G401.6 (cell line): Measurements from ENCODE around the gene PKDREJ.
"Not testable (repeated sequence)": the region's sequence is repeated elsewhere in the genome, so short reads cannot be mapped to it uniquely, and the experiment has no call there.

Source experiments
- FAIRE-seq: peaks from 2 replicates; lab custom pipeline; 2012; peaks lifted over from hg19 to GRCh38; lab: Jason Lieb, UNC

Gene PKDREJ

GRCh38 chr22:46264520-46264919 is 1.4 kb upstream of the PKDREJ start:
- FAIRE-seq, result not testable (repeated sequence)

- FAIRE-seq, result no peak
Measured at GRCh38 chr22:46262449-46263215, 511 bp downstream of the PKDREJ start.

DNA sequence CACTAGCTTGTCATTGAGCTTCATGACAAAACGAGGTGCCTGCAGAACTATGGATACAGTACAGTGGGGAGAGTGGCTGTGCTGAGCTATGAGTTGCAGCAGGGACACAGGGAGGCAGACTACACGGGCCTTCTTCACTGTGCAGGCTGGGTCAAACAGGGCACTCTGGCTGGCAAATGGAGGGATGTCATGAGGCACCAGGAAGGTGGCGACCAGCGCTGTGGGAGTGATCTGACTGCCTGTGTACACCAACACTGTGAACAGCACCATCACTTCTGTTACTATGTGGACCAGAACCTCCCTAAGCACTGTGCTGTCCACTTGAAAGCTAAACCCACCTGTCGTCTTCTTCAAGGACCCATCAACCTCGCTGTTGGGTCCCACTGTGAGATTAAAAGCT is 3.1 kb downstream of the PKDREJ start:
- no peak for FAIRE-seq

DNA sequence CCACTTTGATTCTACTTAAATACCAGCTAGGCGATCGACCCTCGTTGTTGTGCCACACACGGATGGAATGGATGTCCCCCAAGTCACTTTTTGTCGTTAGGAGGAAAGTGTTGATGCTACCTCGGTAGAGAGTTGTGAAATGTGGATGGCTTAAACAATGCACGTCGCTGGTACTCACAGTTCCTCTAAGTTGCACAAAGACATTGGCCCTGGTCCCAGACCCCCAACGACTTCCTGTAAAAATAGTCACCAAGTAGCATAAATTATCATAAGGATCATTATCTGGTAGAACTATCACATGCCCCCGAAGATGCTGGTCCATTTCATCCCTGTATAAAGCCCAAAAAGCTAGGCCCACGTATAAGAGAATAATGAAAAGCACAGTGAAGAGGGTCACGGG is 3.8 kb downstream of the PKDREJ start:
- no peak for FAIRE-seq

DNA sequence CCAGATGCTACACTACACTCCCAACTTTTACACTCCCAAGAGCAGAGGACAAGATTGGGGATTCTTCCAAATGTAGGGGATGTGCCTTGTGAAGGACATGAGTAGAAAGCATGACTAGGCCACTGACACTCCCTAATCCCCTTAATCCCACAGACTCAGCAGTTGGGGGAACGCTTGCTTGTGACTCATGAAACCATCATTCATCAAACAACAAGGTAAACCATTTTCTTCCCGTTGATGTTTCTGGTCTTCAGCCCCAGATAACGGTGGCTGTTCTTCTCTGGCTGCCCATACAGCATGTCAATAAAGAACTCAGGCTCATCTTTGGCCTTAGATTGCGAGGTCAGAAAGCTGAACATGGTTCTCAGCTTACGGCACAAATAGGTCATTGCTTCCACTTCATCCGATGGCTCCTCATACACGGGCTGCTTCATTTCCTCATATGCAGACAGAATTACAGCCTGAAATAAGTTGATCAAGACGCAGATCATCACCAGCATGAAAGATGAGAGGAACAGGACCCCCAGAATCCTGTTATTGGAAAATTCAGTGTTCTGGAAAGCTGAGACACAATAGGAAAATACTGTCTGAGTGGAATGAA is 6.7 kb downstream of the PKDREJ start:
- FAIRE-seq, result no peak

DNA sequence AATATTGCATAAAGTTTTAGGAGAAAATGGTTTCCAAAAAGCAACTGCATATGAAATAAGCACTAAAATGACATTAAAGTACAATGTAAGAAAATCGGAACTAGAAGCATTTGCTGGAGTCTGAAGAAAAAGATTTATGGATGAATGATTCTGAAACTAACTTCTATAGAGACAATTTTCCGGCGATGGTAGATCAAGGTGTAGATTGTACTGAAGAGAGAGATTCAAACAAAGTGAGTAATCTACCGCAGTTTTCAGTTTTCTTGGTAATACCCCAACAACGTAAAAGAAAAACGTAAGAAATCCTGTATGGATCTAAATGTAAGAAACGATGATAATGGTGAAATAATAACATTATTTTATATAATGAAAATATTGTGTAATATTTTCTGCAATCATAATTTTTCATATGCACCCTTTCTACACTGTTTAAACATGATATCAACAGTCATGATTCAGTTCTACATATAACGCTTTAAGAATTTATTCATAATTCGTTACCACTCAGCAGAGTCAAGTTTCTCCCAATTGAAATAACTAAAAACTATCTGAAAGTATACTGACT is 11.2 kb downstream of the PKDREJ start:
- peak; percentile 56 for FAIRE-seq

DNA sequence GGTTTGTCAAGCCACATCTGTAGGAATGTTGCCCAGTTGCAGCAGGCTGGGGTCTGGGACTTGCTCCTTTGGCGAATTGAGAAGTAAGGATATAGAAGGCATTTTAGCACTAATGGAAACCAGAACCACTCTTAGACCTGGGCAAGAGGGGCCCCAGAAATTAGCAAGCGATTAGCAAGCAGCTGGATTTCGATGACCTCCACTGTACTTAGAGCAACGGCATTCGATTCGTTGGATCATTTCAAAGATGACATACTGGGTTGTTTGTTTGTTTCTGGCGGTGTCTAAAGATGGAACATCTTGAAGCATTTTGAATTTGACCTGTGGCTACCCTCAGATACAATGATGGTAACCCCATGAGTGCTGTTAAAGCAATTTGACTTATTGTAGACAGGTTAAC is 11.9 kb downstream of the PKDREJ start:
- no peak for FAIRE-seq

DNA sequence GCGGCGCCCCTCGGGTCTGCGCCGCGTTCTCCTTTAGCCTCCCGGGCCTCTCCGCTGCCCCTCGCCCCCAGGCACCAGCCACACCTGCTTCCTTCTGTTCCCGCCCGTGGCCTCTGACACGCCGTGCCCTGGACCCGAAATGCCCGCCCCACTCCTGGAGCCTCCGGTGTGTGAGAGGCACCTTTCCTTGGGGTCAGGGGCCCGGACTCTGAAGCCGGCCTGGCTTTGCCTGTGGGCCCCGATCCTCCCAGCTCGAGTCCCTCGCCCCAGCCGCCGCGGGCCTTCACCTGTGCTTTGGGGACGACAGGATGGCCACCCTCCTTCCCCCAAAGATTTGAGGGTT is 12.4 kb downstream of the PKDREJ start:
- FAIRE-seq, result no peak

DNA sequence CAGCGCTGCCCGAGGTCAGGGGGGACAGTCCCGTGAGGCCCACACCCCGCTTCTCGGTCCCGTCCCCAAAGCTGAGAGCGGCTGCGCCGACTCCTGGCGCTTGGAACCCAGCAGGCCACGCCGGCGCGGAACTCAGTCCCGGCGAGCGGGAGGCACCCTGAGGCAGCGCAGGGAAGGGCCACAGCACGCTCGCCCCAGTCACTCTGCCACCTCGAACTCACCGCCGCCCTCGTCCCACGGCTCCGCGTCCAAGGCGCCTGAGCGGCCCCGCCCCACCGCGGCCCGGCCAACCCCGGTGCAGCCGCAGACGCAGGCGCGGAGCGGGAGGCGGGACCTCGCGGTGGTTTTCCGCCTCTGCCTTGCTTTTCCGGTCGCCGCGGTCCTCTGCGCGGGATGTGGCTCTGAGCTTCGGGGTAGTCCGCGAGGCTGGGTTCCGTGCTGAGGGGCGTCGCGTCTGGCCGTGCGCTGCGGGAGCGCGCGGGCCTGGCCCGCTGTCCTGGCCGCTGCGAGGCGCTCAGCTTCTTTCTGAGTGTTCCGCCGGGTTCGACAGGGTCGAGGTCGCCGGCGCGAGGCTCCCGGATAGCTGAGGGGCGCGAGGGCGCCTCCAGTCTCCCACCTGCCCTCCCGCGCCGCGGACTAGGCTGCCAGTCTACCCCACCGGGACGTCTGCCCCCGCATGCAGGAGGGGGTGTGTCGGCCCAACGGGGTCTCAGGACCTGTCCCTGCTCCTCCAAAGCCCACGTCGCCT is 12.9 kb downstream of the PKDREJ start, which contains the start of gene CDPF1:
Gene CDPF1, minus strand, starts transcription at position 259 of the 748 bp plus-strand sequence. CDS start 2,009 bp downstream, outside the sequence.
- no peak for FAIRE-seq

GRCh38 chr22:46247443-46247975 is 15.6 kb downstream of the PKDREJ start:
- no peak for FAIRE-seq

- FAIRE-seq, result no peak
Measured at GRCh38 chr22:46246178-46246577, 17.0 kb downstream of the PKDREJ start.

- no peak for FAIRE-seq
Measured at GRCh38 chr22:46245511-46245910, 17.6 kb downstream of the PKDREJ start.

DNA sequence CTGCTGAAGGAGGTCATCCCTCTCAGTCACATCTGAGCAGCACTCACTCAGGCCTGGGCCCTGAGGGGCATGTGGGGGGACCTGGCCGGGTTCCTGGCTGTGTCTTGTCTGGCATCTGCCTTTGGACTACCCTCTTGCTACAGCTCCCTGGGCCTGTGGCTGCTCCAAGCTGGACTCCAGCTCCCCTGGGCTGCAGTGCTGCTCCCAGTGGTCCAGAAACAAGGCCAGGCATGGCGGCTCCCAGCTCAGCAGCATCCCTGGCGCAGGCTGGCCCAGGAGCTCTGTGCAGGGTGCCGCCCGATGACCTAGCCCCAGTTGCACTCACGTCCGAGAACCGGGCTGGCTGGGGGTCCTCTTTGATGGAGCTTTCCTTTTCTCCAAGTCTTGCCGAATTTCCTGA is 18.4 kb downstream of the PKDREJ start:
- no peak for FAIRE-seq

DNA sequence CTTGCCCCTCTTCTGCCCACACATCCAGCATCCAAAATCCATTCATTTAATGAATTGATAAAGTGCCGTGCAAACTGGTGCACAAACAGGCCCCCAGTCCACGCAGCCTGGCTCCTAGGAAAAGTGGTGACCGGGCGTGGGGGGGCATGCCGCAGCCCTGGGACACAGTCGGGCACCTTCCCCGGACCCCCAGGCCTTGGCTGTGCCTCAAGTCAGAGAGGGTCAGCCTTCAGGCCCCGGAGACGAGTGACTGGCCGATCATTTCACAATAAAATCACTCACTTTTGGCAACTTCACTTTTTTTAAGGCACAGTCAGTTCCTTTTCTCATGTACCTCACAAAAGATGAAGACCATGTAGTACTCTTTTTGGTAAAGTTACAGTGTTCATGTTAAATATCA is 21.1 kb downstream of the PKDREJ start:
- FAIRE-seq, result no peak

GRCh38 chr22:46241396-46242007 is 21.6 kb downstream of the PKDREJ start:
- no peak for FAIRE-seq

- no peak for FAIRE-seq
Measured at GRCh38 chr22:46240907-46241306, 22.2 kb downstream of the PKDREJ start.

GRCh38 chr22:46240506-46240905 is 22.6 kb downstream of the PKDREJ start:
- FAIRE-seq, result no peak

- no peak for FAIRE-seq
Measured at GRCh38 chr22:46240073-46240472, 23.1 kb downstream of the PKDREJ start.

DNA sequence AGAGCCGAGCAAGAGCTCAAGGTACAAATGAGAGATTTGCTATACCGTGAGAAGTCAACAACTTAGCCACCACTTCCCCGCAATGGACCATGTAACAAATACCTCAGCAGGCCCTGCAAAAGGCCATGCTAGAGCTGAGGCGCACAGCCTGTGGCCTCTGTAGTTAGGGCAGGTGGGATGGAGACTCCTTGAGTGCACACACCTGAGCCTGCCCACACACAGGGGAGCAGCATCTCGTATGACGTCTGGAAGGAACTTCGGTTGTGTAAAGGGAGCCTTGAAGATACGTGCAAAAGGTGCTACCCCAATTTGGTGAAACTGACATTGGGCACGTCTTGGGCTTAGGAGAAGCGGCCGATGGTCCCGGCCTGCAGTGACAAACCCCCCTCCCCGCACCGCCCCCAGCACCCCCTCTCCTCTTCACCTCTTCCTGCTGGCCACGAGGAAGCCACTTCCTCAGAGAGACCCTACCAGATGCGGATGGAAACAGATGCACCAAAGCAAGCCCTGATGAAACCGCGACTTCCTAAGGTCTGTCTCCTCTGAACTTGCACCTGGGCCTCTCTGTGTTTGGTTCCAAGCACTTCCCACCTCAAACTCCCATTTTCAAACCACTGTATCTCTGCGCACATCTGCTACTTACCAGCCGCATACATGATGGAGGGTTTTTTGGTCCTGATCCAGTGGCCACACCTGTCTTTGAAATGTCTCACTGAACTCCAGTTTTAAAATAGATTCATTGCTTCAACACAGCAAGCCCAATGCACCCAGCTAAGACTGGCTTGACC is 23.7 kb downstream of the PKDREJ start:
- no peak for FAIRE-seq

DNA sequence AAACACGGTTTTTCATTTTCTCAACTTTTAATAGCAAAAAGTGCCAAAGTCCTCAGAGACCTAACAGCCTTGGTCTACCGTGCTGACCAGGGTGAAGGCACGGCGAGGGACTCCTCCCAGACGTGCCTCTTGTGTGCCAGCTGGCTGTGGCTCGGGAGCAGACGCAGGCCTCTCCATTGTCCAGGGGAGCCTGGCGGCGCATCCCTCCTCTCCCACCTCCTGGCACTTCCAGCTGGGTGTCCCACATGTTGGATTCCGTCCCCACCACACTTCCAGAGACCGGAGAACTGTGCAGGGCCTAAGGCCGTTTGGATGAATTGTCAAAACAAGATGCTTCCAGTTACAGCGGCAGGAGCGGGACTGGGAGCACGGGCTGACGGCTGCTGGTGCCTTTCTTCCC is 24.6 kb downstream of the PKDREJ start:
- no peak for FAIRE-seq

GRCh38 chr22:46237453-46238124 is 25.6 kb downstream of the PKDREJ start:
- FAIRE-seq, result no peak
